Stimulated activated CD8-positive, alpha-beta memory T cell treated with anti-CD3 and anti-CD28 coated beads, Interleukin-4, amount 100 ng/mL, for 24 hours (primary cell): ENCODE results near the gene GRM7.

Experiments
- DNase-seq: peaks from one replicate; pipeline ENCODE4 v3.0.0-alpha.2; 2020; ENCODE audit warnings: low read depth

The GRM7 gene

GRCh38 chr3:7400360-7400759 is 539.4 kb downstream of the GRM7 start:
- no peak for DNase-seq

DNA sequence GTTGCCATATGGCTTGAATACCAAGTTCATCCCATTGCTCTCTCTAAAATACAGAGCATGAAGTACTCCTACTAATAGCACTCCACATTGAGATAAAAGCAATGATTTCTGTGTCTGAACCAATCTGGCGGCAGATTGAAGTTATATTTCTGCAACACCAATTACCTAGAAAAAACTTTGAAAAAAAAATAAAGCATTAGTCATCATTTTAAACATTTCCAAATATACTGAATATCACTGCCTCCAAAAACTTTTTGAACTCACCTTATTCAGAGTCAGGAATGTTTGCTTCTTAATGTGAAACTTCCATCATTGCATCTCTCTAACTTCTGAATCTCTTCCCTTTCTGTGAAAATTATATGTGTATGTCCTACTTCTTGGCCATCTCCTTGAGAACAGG is 540.5 kb downstream of the GRM7 start:
- no peak for DNase-seq

- no peak for DNase-seq
These were observed 546.2 kb downstream of the GRM7 start for GRCh38 chr3:7407107-7407506.

DNA sequence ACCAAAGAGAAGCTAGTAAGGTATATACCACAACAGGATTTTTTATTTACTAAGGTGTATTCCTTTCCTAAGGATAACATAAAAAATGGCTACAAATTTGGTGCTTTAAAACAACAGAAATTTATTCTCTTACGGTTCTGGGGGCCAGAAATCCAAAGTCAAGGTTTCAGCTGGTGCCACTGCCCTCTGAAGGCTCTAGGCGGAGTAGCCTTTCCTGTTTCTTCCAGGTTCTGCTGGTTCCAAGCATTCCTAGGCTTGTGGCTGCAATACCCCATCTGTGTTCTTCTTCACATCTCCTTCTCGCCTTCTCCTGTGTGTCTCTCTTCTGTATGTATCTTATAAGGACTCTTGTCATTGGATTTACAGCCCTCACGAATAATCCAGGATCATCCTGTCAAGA is 549.9 kb downstream of the GRM7 start:
- no peak for DNase-seq

- no peak for DNase-seq
These were observed 560.1 kb downstream of the GRM7 start for GRCh38 chr3:7421065-7421464.

DNA sequence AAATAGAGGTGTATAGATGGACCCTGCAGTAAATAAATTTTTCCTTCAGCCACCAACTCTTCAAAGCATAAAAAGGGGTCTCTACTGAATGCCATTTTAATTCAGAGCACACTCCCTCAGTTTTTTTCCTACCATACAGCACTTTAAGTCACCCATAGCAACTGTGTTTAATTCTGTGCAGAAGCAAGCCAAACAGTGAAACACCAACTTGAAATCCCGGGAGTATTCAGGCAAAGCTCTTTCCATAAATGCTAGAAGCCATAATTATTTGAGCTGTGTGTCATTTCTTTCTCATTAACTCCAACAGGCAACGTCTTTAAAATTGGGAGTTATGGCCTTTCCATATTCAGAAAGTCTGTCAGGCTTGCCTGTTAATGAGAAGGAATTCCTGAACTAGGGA is 562.1 kb downstream of the GRM7 start:
- no peak for DNase-seq

DNA sequence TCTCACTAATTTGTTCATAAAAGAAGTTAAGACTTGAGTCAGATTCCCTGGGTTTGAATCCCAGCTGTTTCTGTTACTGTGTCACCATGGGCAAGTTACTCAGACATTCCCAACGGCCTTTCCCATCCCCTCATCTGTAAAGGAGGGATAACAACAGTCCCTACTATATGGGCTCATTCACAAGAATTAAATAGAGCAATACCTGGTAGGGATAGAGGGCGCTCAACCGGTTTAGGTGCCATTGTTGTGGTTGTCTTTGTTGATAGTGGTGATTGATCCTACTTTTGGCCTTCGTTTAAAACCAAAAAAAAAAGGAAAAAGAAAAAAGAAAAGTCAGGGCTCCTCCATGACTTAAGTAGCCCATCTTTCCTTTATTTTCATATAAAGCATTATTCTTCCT is 563.1 kb downstream of the GRM7 start:
- no peak for DNase-seq

DNA sequence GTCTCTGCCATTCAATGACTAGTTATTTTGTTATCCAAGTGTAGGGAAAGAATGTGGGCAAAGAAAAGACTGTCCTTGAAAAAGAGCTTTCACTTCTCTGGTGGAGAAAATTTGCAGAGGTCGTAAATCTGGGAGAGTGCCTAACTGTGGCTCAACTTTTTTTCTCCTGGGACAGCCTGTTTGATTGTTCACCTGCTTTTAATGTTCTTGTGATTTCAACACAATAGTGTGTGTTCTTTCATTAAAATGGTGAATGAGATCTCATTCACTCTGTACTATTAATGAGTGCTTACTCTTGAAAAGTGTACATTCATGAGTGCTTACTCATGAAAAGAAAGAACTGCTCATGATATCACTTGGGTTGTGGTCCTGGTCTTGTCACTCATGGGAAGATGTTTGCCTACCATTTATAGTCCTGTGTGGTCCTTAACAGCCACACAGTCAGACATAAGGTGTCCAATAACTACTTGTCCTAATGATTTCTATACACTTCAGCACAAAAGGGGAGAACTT is 567.3 kb downstream of the GRM7 start:
- DNase-seq = no peak

DNA sequence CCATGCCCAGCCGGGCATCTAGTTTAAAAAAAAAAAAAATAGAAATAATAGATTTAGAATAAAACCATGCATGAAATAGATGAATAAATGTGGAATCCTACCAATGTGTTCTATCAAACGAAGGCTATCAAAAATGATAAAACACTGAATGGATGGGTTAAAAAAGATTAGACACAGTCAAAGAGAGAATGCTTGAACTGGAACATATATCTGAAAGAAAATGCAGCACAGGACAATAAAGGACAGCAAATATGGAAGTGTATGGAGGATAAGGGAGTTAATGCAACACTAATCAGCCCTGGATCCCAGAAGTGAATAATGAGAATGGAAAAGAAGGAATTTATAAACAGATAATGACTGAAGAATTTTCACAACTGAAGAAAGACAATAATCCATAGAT is 571.7 kb downstream of the GRM7 start:
- no peak for DNase-seq

- no peak for DNase-seq
These were observed 572.2 kb downstream of the GRM7 start for GRCh38 chr3:7433073-7433472.

DNA sequence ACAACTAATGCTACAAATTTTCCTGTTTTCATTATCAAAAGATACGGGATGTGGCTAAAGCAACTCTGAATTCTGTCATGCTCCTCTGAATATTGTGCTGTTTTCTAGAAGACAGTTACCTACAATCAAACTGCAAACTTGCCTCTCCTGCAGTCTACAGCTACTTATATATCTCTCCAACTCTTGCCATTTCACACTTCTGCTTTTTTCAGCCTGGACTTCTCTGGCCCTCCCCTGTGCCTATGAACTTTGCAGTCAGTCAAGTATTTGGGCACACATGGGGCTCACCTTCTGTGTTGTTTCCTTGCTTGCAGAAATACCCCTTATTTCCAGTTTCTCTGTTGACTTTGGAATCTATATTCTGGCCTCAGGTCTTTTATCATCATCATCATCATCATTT is 575.6 kb downstream of the GRM7 start:
- no peak for DNase-seq

DNA sequence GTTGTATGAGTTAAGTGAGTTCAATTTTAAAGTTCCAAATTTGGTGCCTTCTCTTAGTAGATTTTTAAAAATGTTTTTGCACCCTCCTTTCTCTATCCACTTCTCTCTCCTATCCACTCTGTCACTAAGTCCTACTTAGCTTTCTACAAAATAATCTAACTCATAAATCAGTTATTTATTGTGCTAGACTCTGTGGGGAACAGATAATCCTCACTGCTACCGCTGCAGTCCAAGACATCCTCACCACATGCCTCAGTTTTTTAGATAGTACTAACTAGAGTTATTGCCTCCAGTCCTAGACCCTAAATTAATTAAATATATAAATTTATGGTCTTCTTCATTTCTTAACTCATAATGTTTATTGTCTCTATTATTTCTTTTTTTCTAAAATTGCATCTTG is 576.3 kb downstream of the GRM7 start:
- no peak for DNase-seq

DNA sequence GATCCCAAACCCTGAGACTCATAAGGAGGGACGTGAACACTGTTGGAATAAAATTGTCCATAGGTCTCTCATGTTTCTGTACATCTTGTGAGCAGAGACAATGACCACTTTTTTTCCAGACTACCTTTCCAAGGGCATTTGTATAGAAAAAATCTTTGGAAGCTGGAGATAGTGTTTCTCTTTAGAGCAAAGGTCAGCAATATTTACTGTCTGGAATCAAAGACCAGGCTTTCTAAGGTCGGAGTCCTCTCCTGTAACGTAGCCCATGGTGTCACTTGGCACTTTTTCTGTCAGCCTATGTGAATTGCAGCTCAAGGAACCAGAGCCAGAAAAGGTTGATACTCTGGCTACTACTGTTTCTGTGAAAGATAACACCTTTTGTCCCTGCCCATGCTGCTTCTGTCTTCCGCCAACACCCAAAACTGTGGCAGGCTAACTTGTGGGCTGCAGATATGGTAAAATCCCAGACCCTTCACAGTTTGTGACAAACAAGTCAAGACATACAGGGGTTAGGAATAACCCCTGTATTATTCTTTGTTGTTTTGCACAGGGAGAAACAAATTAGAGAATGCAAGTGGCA is 578.3 kb downstream of the GRM7 start:
- DNase-seq = no peak

- no peak for DNase-seq
These were observed 584.0 kb downstream of the GRM7 start for GRCh38 chr3:7444886-7445285.

DNA sequence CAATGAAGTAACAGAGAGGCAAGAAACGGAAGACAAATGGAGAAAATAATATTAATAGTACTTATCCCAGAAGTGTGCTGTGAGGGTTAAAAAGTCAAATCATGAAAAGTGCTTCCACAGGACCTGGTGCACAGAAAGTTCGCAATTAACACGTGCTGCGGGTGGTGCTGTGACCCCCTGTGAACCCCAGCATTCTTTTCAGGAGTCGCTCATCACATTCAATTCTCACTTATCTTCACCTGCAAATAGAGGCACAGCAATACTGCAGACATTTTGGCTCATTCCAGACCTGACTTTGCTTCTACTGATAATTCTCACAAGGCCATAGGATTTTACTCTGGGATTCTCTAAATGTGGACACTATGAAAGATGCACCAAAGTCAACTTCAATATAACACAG is 584.4 kb downstream of the GRM7 start:
- no peak for DNase-seq

- no peak for DNase-seq
These were observed 586.4 kb downstream of the GRM7 start for GRCh38 chr3:7447197-7447769.

- DNase-seq = no peak
These were observed 595.5 kb downstream of the GRM7 start for GRCh38 chr3:7456386-7456785.

- no peak for DNase-seq
These were observed 600.4 kb downstream of the GRM7 start for GRCh38 chr3:7461202-7461825.

- no peak for DNase-seq
These were observed 609.0 kb downstream of the GRM7 start for GRCh38 chr3:7469866-7470265.

- DNase-seq = no peak
These were observed 623.7 kb downstream of the GRM7 start for GRCh38 chr3:7484636-7485035.

DNA sequence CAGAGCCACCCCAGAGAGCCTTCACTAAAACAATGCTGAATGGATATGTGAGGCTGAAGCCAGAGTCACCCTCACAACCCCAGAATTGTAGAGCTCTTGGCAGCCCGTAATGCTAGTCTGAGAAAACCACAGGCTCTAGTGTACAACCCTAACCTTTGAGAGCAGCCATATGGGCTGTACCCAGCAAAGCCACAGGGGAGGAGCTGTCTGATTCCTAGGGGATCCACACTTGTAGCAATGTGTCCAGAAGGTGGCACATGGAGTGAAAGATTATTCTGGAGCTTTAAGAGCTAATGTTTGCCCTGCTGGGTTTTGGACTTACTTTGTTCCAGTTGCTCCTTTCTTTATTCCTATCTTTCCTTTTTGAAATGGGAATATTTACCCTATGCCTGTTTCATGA is 626.8 kb downstream of the GRM7 start:
- no peak for DNase-seq

GRCh38 chr3:7489417-7489816 is 628.5 kb downstream of the GRM7 start:
- DNase-seq = no peak

GRCh38 chr3:7498715-7499114 is 637.8 kb downstream of the GRM7 start:
- no peak for DNase-seq

DNA sequence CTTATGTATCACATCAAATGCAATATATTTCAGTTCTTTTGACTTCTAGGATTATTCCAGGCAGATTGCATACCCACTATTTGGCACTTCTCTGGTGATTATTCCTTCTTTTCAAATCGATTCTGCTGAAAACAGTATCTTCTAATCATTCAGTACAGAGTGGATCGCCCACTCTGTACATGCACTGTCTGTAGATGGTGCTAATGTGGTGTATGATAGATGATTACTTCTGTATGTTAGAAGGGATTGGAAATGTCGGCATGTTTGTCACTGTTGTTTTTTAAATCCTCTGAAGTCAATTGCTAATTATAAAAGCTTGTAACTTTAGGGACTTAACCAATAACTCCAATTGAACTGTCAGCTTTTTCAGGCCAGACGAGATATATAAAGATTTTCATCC is 642.5 kb downstream of the GRM7 start:
- DNase-seq = no peak
